HCT116 (cell line): ENCODE results near the gene CCDC14.

Experiments used
- CTCF ChIP-seq, 3 experiments: fragments of 200-600 bp in 1 of 3; sonication (generic) in 1 of 3; IDR thresholded peaks in 2 of 3; conservative IDR thresholded peaks in 1 of 3; 2 replicates each; pipeline ENCODE4 v1.5.1; 2012 to 2017; ENCODE audit warnings: low read depth in 2 of 3, low read length in 2 of 3, antibody characterized with exemption in 1 of 3, borderline replicate concordance in 1 of 3, control low read depth in 1 of 3, mild to moderate bottlenecking in 1 of 3, mixed read lengths in 1 of 3, mixed run types in 1 of 3, moderate library complexity in 1 of 3; ENCODE audit not compliant: insufficient read depth in 1 of 3
- EZH2 ChIP-seq: fragments of 200-600 bp; sonication (generic); IDR thresholded peaks from 2 replicates; pipeline ENCODE4 v1.6.1; 2017; ENCODE audit warnings: antibody characterized with exemption, mixed run types
- EZH2phosphoT487 ChIP-seq: fragments of 200-600 bp; IDR thresholded peaks from 2 replicates; pipeline ENCODE4 v1.6.1; 2018; ENCODE audit warnings: antibody characterized with exemption, borderline replicate concordance
- POLR2A ChIP-seq: IDR thresholded peaks from 2 replicates; pipeline ENCODE4 v1.7.0; 2011; ENCODE audit warnings: borderline replicate concordance; ENCODE audit not compliant: insufficient read depth, insufficient read length; ENCODE audit errors: extremely low read depth
- RAD21 ChIP-seq: IDR thresholded peaks from 2 replicates; pipeline ENCODE4 v1.6.1; 2012; ENCODE audit warnings: low read depth, mild to moderate bottlenecking
- SP1 ChIP-seq: IDR thresholded peaks from 2 replicates; pipeline ENCODE4 v1.6.1; 2012; ENCODE audit warnings: low read depth
- YY1 ChIP-seq: IDR thresholded peaks from 2 replicates; pipeline ENCODE4 v1.6.1; 2011; ENCODE audit warnings: low read length, low read depth, moderate library complexity, mild to moderate bottlenecking; ENCODE audit not compliant: insufficient replicate concordance; ENCODE audit errors: extremely low read depth

- TF ChIP-seq POLR2A (no peak), YY1 (no peak), CTCF (IDR thresholded peaks at IDR 0.05 in 2 of 3, conservative IDR thresholded peaks at IDR 0.05 in 1 of 3; ENCODE audit: borderline replicate concordance in 1 of 3, insufficient read depth in 1 of 3, low read depth in 2 of 3, low read length in 2 of 3) (no peak), RAD21 (no peak), EZH2 (no peak), EZH2phosphoT487 (no peak), SP1 (no peak)
Measured at GRCh38 chr3:123920383-123920782, 40.6 kb downstream of the CCDC14 start.
